Sigmoid colon (tissue), 4 donors: Measurements from ENCODE around the gene TMEM106C.

Experiments
- EP300 ChIP-seq, 4 donors: sonication (generic); formaldehyde crosslinking; IDR thresholded peaks; one replicate each; pipeline ENCODE4 v1.6.1; 2017; ENCODE audit warnings: antibody characterized with exemption in 4 of 4
- POLR2A ChIP-seq, 2 donors: fragments of 450-650 bp; IDR thresholded peaks; one replicate each; pipeline ENCODE4 v1.6.1; 2016; ENCODE audit warnings: antibody characterized with exemption in 2 of 2, mild to moderate bottlenecking in 2 of 2, moderate library complexity in 2 of 2
- POLR2AphosphoS5 ChIP-seq, 4 donors: sonication (generic); formaldehyde crosslinking; IDR thresholded peaks; one replicate each; pipeline ENCODE4 v1.6.1; 2017; ENCODE audit warnings: antibody characterized with exemption in 4 of 4
- TF ChIP-seq, protein P1 (sequence below), 4 experiments: fragments of 450-650 bp in 3 of 4; fragments of 200-600 bp in 1 of 4; IDR thresholded peaks; one replicate each; pipeline ENCODE4 v1.5.1; 2016 to 2019; ENCODE audit warnings: antibody characterized with exemption in 4 of 4, mild to moderate bottlenecking in 3 of 4, moderate library complexity in 2 of 4

- TF ChIP-seq, protein P1, sequence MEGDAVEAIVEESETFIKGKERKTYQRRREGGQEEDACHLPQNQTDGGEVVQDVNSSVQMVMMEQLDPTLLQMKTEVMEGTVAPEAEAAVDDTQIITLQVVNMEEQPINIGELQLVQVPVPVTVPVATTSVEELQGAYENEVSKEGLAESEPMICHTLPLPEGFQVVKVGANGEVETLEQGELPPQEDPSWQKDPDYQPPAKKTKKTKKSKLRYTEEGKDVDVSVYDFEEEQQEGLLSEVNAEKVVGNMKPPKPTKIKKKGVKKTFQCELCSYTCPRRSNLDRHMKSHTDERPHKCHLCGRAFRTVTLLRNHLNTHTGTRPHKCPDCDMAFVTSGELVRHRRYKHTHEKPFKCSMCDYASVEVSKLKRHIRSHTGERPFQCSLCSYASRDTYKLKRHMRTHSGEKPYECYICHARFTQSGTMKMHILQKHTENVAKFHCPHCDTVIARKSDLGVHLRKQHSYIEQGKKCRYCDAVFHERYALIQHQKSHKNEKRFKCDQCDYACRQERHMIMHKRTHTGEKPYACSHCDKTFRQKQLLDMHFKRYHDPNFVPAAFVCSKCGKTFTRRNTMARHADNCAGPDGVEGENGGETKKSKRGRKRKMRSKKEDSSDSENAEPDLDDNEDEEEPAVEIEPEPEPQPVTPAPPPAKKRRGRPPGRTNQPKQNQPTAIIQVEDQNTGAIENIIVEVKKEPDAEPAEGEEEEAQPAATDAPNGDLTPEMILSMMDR (IDR thresholded peaks at IDR 0.05), result no peak
- TF ChIP-seq POLR2AphosphoS5 (IDR thresholded peaks at IDR 0.05), result no peak
- TF ChIP-seq EP300 (IDR thresholded peaks at IDR 0.05), result no peak
- TF ChIP-seq POLR2A (IDR thresholded peaks at IDR 0.05), result no peak
Measured at GRCh38 chr12:48007206-48007605, 43.8 kb downstream of the TMEM106C start.
